Measurements from ENCODE around the gene ASTL.
"Not testable (repeated sequence)": the region's sequence is repeated elsewhere in the genome, so short reads cannot be mapped to it uniquely, and the experiment has no call there.

Gene ASTL

DNA sequence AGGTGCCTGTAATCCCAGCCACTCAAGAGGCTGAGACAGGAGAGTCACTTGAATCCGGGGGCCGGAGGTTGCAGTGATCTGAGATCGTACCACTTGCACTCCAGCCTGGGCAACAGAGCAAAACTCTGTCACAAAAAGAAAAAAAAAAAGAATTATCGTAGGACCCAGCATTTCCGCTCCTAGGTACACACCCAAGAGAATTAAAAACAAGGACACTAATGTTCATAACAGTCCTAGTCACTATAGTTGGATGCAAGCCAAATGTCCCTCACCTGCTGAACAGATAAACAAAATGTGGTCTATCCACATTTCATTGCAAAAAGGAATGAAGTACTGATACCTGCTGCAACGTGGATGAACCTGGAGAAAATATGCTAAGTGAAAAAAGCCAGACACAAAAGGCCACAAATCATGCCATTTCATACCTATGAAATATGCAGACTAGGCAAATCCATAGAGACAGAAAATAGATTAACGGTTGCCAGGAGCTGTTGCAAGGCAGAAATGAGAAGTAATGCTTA lies 43.1 kb downstream of the ASTL start:
- no peak for DNase-seq

DNA sequence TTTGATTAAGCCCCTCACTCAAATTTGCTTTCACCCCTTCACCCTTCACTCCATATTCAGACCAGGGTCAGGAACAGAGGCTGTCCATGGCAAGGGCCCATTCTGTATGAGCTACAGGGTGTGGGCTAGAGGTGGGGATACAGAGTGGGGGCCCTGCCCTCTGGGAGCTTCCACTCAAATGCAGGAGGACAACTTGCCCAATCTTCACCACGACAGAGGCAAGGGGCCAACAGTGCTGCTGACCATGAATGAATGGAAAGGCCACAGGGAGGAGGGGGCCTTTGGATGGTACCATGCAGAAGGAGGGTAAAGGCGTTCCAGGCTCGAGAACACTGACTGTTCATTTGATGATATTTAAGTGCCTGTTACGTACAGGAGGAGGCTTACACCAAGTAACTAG lies 44.8 kb downstream of the ASTL start:
- no peak for DNase-seq

DNA sequence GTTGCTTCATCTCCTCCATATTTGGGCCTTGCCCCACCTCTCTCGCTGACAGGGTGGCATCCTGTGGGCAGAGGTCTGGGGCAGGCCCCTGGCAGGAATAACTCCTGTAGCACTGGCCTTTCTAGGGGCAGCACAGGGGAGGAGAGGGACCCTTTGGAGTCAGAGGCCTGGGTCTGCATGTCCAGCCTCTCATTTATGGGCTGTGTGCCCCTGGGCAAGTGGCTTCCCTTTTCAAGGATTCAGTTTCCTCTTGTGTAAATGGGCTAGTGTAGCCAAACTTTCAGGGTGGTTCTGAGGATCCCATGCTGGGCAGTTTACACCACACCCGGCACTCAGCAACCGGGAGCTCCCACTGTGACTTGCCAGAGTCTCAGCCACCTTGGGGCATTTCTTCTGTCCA lies 45.4 kb downstream of the ASTL start:
- DNase-seq = no peak

DNA sequence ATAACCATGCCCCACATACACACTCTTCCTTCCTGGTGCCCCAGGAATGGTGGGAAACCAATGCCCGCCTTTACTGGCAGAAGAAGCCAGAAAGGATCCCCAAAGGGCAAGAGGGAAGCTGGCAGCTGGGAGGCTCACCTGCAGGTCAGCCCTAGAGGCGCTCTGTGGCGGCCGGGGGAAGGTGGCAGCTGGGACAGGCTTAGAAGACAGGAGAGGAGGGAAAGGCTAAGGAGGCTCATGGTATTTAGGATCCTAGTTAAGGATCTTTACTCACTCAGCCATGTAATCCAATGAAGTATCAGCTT lies 45.8 kb downstream of the ASTL start:
- DNase-seq = no peak

DNA sequence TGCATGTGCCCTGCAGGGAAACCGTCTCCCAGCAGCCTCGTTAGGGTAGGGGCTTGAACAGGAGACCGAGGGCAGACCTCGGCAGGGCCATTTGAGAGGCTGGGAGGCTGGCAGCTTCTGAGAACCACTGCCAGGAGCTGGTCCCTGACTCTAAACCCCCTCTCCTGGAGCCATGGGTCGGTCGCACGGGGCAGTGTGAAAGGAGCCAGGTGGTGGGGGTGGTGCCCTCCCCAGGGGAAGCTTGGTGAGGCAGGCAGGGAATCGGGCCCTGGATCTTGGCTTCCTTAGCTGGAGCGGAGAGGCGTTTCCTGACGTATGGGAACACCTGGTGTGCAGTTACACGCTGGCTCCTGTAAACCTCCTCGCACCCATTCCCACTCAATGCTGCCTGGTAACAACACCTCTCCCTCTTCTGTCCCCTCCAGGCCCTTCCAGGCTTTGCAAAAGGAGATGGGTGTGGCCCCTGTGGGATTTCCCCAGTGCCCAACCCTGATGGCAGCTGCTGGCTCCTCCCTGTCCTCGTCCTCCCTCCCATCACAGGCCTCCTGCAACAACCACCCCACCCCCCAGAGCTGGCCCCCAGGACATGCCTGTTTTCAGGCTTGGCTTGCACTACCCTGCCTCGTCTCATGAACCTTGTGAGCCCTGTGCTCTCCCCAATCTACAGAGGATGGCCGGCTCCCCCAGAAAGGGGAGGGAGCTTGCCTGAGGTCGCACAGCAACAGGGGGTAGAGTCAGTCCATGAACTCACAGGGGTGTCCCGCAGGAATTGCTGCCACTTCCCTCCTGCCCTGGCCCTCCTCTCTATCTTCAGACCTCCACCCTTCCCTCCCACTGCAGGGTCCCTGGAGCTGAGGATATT lies 46.4 kb downstream of the ASTL start:
- DNase-seq = no peak

DNA sequence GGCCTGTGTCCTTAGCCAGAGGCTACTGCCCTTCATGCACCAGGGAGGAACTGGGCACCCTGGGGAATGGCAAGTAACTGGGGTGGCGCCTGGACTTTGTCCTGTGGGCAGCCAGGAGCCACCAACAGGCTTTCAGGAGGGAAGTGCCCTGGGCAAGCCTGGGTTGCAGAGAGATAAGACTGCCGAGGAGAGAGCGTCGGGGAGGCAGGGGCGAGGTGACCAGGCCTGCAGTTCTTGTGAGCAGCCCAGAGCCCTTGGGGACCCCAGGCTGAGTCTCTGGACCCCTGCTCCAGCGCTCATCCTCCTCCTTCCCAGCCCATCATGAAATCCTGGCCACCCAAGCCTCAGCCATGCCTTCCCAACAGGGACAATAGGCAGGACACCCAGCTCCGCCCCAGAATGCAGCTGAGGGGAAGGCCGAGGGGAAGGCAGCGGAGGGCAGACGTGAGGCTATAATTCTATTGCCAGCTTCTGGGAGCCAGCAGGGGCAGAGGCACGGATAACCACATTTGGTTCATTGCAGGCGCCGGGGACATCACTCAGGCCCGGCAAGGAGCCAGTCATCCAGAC lies 47.1 kb downstream of the ASTL start:
- no peak for DNase-seq

DNA sequence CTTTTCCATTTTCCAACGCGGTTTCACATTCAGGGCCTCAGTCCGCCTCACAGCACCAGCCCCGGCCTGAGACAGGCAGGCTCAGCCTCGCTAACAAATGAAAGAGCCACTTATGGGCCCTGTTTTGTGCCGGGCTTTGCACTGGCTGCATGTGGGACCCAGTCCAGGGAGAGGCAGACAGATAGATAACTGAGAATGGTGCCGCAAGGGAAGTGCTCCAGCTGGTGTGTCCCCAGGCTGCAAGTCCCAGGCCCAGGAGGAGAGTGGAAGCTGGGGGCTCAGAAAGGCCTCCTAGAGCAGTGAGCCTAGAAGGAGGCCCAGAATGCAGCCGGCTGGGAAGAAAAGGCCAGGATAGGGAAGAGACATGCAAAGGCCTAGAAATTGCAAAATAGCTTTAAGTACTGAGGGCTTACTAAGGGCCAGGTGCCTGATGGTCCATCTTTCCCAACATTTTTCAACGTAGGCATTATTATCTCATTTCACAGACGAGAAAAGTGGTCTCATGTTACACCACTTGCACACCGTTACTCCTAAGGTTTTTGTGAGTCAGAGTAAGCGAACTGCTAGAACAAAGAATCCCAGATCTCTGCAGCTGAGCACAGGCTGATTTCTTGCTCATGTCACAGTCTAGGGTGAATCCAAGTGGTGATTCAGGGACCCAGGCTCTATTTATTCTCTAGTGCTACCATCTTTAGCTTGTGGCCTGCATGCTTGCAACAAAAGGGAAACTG lies 47.9 kb downstream of the ASTL start:
- DNase-seq = no peak

DNA sequence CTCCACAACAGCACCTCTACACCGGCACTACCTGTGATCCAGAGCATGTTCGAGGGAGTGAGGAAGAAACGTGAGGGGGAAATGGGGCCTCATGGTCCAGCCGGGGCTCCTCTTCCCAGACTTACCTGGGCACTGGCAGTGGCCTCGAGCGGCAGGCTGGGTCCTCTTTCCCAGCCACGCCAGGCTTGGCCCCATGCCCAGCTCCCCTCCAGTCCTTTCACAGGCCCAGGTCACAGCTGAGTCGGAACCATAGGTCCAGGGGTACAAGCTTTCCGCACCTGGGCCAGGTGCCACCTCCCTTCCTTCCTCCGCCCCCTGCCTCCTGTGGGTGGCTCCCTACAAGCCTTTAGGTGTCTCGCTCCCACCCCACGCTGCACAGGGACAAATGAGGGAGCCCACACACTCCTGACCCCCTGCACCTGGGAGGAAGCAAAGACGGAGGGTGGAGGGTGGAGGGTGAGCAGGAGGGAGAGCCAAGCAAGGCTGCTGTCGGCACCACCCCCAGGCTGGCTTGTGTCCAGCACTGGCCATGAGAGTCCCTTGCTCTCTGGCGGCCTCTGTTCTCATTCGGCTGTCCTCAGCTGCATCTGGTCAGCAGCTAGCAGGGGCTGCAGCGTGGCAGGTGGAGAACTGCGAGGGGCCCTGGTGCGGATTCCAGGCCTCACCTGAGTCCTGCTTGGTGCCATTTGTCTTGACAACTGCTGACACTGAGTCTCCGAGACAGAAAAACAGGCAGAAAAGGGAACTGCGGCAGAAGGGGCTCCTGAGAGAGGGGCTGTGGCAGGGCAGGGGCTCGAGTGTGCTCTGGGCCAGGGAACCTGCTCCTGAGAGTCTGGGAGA lies 48.7 kb downstream of the ASTL start:
- DNase-seq = no peak

DNA sequence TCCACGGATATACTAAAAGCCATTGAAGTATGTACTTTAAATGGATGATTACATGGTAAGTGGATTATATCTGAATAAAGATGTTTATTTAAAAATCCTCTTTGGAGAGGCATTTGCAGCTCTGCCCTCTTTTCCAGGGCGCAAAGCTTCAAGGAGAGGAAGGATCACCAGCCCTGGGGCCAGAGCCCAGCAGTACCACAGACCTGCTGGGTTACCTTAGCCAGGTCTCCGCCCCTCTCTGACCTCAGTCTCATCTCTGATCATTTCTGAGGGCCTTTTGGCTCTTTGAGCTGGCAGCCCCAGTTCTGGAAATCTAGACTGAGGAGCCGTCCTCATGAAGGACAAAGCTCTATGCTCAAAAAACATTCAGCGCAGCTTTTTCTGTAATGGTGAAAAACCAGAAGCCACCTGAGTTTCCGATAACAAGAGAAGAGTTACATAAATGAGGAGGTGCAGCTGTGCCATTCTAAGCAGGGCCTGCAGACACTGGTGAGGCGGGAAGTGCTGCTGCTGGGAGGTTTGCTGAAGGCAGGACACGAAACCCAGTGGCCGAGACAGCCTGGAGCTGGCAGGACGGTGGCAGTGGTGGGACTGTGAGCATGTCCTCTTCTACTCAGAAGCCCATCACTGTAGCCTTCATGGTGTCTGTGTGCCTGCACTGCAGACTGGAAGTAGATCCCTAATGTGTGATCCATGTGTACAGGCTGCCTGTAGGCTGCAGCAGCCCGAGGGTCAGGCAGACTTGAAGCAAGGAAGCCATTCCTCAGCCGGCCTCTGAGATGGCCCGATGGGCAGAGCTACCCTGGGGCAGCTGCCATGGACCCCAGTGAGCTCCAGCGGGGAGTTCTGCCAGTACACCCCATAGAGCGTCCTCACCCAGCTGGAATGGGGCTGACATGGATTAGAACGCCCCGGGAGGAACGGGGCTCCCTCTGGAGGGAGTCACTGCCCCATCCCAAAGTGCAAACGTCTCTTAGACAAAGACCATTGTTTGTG lies 49.7 kb downstream of the ASTL start:
- DNase-seq = no peak

DNA sequence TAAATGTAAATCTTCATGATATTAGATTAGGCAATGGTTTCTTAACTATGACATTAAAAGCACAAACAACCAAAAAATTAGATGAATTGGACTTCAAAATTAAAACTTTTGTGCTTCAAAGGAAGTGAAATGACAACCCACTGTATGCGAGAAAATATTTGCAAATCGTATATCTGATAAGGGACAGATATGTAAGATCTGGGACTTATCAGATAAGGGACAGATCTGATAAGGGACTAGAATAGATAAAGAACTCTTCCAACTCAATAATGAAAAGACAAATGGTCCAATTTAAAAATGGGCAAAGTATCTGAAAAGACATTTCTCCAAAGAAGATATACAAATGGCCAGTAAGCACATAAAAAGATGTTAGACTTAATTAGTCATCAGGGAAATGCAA lies 51.2 kb downstream of the ASTL start:
- no peak for DNase-seq

DNA sequence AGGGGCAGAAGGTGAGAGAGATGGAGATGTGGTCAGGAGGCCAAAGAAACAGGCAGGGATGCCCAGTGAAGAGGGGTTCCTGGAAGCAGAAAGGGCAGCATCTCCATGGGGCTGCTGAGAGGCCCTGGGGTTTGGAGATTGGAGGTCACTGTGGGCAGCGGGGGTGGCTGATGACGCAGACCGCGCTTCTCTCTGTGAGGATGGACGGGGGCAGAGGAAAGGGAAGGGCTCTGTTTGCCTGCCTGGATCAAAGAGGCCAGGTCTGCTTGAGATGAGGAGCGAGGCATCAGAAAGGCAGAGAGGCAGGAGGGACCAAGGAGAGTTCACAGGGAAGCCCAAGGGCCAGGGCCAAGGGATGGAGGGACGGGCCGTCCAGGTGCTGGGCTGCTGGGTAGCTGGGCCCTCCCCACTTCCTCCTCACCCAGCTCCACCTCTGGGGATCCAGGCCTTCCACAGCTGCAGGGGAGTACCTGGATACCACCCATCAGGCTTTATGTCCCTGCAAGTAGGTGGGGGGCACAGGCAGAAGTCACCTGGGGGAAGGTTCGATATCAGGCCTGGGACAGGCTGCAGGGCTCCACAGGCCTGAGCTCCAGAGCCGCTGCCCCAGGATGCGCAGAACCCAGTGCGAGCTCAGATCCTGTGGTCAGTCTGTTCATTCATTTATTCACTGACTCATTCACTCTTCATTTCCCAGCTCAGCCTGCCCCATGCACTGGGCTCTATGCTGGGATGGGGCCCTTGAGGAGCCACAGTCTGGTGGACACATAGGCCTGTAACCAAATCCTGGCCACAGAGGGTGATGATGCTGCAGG lies 52.6 kb downstream of the ASTL start:
- no peak for DNase-seq

DNA sequence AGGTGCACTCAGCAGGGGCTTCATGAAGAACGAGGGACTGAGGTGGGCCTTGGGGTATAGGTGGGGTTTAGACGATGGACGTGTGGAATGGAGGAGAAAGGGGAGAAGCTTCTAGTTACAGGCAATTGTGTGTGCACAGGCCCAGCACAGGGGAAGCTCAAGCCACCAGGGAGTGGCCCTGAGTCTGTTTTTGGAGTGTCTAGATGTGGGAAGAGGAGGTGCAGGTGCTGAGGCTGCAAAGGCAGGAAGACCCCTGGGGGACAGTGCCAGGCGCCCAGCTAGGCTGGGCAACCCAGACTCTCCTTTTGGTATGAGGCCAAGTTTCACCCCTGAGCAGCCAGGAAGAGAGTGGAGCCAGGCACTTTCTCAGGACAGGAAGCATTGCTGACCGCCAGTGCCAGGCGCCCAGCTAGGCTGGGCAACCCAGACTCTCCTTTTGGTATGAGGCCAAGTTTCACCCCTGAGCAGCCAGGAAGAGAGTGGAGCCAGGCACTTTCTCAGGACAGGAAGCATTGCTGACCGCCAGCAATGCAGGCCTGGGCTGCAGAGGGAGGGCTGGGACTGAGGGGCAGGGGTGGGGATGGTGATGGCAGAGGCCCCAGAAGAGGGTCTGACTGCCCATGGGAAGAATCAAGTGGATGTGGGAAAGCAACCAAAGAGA lies 53.3 kb downstream of the ASTL start:
- DNase-seq = not testable (repeated sequence)

DNA sequence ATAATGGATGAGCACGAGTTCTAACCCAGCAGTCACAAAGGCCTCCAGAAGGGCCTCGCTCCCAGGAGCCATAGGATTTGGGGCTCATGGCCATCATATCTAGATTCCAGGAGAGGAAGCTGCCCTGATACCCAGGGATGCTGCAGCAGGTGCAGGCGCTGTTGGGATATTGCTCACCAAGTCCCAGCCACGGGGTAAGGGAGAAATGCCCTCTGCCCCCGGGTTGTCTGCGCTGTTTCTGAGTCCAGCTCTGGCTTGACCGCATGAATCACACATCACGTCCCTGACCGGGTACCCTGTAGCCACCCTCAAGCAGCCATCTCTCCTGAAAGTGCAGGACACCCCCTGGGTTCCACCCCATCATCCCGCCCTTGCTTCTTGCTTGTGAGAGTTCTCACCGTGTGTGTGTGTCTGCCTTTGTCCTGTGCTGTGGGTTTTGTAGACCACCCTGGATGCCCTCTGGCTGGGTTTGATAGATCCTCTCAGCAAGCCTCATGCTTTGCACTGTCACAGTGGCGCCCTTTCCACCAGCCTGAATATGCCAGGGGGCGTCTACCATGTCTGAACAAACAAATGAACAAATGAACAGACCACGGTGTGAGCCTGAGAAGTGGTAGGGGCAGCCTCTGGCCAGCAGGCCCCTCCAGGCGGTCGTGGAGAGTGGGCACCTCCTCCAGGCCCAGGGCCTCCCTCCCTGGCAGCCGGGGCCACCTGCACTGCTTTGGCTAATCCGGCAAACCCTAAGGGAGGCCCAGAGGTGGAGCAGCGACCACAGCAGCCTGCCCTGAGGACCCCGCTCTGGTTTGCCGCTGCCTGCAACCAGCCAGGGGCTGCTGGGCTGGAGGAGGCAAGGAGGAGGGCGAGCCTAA lies 54.1 kb downstream of the ASTL start:
- no peak for DNase-seq

DNA sequence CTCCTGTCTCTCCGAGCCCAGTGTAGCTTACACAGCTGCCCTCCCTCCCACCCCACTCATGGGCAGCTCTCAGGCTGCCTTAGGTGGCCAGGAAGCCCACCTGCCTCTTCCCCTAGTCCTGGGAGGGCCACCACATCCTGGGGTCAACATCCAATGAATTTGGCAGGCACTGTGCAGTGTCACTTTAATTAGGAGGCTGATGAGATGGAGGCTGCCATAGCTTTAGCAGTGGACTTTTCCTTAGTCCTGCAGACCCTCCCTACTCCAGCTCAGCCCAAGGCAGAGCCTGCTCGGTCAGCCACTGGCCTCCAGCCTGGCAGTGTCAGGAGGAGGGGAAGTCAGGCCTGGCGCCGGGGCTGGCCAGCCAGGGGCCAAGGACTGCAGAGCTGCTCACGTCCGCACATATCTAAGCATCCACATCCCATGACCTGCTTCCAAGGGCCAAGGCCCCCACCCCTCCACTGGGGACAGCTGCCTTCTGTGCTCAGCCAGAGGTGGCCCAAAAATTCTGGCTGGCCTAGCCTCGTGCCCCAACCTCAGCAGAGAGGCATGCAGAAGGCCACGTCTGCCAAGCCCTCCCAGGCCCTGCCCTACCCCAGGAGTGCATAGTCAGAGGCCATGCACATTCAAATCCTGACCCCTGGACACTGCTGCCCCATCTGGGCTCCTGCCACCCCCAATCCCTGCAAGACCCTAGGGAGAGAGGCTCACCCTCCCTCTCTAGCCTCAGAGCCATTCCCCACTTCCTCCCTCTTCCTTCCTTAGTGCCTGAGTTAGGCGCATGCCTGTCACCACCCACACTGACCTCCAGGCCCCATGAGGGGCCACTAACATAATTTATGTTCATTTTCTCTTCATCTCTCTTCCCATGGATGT lies 55.0 kb downstream of the ASTL start:
- DNase-seq = no peak

DNA sequence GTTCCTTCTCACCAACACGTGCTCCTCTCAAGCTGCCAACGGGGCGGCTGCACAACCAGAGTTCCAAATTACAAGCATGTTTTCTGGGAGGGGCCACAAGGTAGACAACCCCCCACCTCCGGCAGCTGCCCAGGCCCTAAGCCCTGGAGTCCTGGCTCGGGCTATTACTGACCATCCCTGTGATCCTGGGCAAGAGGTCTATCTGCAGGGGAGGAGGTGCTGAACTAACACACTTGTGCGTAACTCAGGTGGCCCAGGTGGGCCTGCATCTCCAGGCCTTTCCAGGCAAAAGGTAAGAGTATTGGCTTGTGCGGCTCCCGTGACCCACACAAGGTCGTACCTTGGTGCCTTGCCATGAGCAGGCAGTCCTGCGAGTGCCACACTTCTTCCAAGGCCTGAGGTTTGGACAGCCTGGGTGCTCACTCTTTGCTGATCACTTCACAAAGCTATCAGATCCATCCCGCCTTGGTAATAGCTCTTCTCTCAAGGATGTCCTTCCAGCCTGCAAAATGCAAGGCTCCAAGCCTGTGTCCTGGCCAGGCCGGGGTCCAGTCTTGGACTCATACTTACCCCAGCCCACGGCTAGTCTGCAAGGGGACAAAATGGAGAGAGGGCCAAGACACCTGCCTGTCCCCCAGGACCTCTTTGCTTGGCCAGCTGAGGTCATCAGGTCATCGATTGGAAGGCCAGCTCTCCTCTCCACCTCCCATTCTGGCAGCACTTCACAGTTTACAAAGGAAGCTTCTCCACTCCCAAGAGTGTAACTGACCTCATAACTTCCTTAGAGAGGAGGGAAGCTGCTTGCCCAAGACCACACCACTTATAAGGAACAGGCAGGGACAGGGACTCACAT lies 55.9 kb downstream of the ASTL start:
- DNase-seq = no peak

DNA sequence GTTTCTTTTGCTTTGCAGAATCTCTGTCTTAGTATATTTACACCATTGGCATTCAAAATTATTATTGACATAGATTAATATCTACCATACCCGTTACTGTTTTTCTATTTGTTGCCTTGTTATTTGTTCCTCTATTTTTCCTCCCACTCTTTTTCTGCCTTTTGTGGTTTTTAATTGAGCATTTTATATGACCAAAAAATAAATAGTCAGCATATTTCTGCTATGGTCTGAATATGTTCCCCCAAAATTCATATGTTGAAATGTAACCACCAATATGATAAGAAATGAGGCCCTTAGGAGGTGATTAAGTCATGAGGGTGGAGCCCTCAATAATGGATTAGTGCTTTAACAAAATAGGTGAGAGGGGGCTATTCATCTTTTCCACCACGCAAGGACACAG lies 57.3 kb downstream of the ASTL start:
- DNase-seq = no peak

DNA sequence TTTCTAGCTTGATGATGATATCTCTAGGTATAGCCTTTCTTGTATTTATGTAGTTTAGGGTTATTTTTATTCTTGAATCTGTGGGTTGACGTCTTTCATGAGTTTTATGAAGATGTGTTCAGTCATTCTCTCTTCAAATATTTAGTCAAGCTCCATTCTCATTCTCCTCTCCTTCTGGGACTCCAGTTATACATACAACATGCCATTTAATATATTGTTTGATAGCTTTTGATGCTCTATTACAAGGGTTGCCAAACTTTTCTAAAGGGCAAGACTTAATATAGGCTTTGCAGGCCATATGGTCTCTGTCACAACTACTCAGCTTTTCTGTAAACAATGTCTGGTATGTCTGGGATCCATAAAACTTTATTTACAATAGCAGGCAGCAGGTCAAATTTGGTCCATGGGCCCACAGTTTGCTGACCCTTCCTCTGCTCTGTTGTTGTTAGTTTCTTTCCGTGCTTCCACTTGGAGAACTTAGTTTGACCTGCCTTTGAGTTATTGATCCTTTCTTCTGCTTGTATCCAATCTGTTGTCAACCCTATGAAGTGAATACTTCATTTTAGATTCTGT lies 63.0 kb downstream of the ASTL start:
- no peak for DNase-seq
